AG10803 (cell line): ENCODE data around the gene GON4L.
"Not testable (repeated sequence)": the region's sequence is repeated elsewhere in the genome, so short reads cannot be mapped to it uniquely, and the experiment has no call there.

Source experiments
- DNase-seq: peaks from one replicate; pipeline ENCODE4 v3.0.0; 2010; ENCODE audit warnings: low read depth
- H3K4me3 ChIP-seq: 2 replicates; pipeline ENCODE4 v1.5.1; 2011; ENCODE audit warnings: mild to moderate bottlenecking, low read length, control low read depth
- TF ChIP-seq, protein P1 (sequence below): conservative IDR thresholded peaks from 2 replicates; pipeline ENCODE4 v1.5.1; 2011; ENCODE audit warnings: mild to moderate bottlenecking, low read length, control low read depth, inconsistent platforms

The GON4L gene

DNA sequence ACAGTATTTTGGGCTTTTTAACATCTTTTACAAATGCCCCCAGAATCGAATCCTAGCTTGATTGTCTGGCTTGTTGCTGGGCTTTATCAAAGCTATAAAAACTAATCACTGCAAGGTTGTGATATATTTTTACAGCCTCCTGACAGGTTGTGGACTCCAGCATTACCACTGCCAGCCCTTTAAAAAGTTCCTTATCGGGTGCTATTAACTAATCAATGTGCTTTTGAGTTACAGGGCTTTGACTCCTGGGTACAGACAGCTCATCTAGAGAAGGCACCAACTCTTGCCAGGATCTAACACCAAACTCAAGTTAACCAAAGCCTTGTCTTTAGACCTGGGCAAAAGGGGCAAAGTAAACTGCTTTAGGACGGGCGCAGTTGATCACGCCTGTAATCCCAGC, 16.6 kb downstream of the GON4L start:
- TF ChIP-seq, protein P1, sequence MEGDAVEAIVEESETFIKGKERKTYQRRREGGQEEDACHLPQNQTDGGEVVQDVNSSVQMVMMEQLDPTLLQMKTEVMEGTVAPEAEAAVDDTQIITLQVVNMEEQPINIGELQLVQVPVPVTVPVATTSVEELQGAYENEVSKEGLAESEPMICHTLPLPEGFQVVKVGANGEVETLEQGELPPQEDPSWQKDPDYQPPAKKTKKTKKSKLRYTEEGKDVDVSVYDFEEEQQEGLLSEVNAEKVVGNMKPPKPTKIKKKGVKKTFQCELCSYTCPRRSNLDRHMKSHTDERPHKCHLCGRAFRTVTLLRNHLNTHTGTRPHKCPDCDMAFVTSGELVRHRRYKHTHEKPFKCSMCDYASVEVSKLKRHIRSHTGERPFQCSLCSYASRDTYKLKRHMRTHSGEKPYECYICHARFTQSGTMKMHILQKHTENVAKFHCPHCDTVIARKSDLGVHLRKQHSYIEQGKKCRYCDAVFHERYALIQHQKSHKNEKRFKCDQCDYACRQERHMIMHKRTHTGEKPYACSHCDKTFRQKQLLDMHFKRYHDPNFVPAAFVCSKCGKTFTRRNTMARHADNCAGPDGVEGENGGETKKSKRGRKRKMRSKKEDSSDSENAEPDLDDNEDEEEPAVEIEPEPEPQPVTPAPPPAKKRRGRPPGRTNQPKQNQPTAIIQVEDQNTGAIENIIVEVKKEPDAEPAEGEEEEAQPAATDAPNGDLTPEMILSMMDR, result no peak
- H3K4me3 ChIP-seq, result no peak overlapping the region
- DNase-seq, result no peak

DNA sequence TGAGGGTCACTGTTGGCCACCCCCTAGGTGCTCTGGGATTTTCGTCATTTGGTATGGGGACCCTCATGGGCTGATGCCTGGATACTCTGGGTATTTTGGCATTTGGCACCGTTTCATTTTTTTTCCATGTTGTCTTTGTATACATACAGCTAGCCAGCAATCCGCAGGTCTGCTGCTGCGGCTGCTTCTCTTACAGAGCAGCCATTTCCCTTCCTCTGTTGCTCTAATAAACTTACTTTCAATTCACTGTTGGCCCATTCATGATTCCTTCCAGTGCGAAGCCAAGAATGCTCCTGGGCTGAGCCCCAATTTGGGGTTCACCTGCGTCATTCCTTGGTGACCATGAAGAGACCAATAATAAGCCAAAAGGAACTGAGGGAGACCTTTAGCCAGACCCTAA, 21.5 kb downstream of the GON4L start:
- TF ChIP-seq, protein P1, result no peak
- no peak overlapping the region for H3K4me3 ChIP-seq
- DNase-seq, result no peak

DNA sequence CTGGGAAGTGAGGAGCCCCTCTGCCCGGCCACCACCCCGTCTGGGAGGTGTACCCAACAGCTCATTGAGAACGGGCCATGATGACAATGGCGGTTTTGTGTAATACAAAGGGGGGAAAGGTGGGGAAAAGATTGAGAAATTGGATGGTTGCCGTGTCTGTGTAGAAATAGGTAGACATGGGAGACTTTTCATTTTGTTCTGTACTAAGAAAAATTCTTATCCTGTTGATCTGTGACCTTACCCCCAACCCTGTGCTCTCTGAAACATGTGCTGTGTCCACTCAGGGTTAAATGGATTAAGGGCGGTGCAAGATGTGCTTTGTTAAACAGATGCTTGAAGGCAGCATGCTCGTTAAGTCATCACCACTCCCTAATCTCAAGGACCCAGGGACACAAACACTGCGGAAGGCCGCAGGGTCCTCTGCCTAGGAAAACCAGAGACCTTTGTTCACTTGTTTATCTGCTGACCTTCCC, 22.1 kb downstream of the GON4L start:
- not testable (repeated sequence) for H3K4me3 ChIP-seq, DNase-seq

DNA sequence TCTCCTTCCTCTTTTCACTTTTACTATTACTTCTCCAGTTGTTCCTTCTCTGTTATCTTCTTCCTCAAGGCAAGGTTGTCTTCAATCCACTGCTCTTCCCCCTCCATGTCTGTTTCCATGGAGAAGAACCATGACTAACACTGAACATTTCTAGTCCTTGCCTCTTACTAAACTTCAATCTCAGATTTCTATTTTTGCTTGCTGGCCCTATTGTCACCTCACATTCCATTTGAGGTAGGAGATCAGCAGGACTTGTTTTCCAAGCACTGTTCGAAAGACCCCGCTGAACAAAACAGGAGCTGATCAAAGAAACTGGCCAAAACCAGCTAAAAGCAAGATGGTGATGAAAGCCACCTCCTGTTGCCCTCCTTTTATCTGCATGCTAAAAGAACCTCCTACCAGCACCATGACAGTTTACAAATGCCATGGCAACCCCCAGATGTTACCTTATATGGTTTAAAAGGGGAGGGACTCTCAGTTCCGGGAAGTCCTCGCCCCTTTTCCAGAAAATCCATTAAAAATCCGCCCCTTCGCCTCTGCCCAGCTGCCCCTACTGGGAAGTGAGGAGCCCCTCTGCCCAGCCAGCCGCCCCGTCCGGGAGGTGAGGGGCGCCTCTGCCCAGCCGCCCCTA, 22.6 kb downstream of the GON4L start:
- peak; percentile 54 for DNase-seq
- TF ChIP-seq, protein P1, result no peak
- H3K4me3 ChIP-seq, result no peak overlapping the region

DNA sequence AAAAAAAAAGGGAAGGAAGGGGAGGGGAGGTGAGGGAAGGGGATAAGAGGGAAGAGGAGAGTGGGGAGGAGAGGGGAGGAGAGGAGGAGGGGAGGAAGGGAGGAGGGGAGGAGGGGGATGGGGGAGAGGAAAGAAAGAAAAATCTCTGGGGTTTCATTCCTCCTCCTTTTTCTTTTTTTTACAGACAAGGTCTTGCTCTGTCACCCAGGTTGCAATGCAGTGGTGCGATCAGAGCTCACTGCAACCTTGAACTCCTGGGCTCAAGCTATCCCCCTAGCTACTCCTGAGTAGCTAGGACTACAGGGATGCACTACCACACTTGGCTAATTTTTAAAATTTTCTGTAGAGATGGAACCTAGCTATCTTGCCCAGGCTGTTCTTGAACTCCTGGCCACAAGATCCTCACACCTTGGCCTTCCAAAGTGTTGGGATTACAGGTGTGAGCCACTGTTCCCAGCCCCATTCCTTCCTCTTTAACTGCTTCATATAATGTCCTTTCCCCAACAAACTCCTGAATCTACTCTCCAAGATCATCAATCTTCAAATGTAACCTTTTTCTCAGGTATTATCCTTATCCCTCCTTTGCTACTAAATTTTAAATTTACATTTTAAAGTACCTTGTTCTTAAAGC, 23.2 kb downstream of the GON4L start:
- H3K4me3 ChIP-seq, result no peak overlapping the region
- TF ChIP-seq, protein P1, result no peak
- DNase-seq, result no peak

DNA sequence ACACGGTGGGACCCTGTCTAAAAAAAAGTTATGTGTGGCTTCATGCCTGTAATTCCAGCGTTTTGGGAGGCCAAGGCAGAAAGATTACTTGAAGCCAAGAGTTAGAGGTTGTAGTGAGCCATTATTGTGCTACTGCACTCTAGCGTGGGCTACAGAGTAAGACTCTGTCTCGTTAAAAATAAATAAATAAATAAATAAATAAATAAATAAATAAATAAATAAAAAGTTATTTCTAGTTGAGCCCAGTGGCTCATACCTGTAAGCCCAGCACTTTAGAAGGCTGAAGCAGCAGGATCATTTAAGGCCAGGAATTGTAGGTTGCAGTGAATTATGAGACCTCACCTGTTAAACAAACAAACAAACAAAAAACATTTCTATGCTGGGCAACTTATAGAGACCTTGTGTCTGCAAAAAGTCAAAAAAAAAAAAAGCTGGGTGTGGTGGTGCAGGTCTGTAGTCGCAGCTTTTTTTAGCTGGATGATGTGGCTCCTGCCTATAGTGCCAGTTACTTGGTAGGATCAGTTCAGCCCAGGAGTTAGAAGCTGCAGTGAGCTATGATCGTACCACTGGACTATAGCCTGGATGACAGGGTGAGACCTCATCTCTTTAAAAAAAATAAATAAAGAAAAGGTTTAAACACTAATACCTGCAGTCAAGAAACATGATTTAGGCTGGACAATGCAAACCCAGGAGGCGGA, 25.6 kb downstream of the GON4L start:
- no peak for DNase-seq
- TF ChIP-seq, protein P1, result no peak
- no peak overlapping the region for H3K4me3 ChIP-seq

DNA sequence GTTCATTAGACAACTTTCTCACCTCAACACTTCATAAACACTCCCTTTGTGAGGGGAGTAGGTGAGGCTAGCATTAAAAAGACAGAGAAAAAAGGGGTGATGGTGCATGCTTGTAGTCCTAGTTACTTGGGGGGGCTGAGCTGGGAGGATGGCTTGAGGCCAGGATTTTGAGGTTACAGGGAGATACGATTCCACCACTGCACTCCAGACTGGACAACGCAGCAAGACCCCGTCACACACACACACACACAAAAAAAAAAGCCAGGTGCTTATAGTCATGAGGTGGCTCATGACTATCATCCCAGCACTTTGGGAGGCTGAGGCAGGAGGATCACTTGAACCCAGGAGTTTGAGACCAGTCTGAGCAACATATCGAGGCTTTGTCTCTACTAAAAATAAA, 29.6 kb downstream of the GON4L start:
- TF ChIP-seq, protein P1, result no peak
- H3K4me3 ChIP-seq, result no peak overlapping the region
- DNase-seq, result no peak
